Epithelial cell of esophagus (primary cell): ENCODE measurements around the gene MERTK.

Experiments used
- DNase-seq: peaks from one replicate; pipeline ENCODE4 v3.0.0; 2010; ENCODE audit warnings: low read depth
- H3K4me3 ChIP-seq: 2 replicates; pipeline ENCODE4 v1.5.1; 2011; ENCODE audit warnings: mild to moderate bottlenecking, low read length, control low read depth
- CTCF ChIP-seq: IDR thresholded peaks from 2 replicates; pipeline ENCODE4 v1.5.1; 2011; ENCODE audit warnings: low read depth, mild to moderate bottlenecking, low read length, control low read depth, inconsistent platforms; ENCODE audit not compliant: insufficient read depth; ENCODE audit errors: missing control alignments

Gene MERTK

GRCh38 chr2:112010751-112011150 lies 112.3 kb downstream of the MERTK start:
- peak; percentile 30 for DNase-seq
- no peak for TF ChIP-seq CTCF
- H3K4me3 ChIP-seq = no peak overlapping the region

GRCh38 chr2:112012556-112012955 lies 114.1 kb downstream of the MERTK start:
- no peak overlapping the region for H3K4me3 ChIP-seq
- DNase-seq = no peak
- no peak for TF ChIP-seq CTCF

GRCh38 chr2:112018846-112019245 lies 120.4 kb downstream of the MERTK start:
- TF ChIP-seq CTCF = no peak
- H3K4me3 ChIP-seq = no peak overlapping the region
- DNase-seq = no peak

DNA sequence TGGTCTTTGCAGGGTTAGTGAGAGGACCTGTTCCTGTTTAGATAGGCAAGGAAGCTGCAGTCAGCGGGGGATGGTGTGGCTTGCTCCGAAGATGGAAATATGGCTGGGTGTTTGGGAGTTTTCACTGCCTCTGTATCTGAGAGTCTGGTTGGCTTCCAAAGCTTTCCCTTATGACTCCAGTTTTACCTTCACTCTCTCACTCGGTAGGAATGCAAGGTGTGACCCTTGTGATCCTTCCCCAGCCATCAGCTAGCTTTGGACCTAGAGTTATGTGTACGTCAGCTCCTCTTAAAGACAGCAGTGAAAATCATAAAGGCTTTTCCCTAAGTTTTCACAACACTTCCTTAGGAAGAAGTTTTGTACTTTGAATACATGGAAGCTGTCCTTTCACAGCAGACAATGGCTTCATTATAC lies 121.2 kb downstream of the MERTK start:
- TF ChIP-seq CTCF = no peak
- peak; percentile 37 for DNase-seq

DNA sequence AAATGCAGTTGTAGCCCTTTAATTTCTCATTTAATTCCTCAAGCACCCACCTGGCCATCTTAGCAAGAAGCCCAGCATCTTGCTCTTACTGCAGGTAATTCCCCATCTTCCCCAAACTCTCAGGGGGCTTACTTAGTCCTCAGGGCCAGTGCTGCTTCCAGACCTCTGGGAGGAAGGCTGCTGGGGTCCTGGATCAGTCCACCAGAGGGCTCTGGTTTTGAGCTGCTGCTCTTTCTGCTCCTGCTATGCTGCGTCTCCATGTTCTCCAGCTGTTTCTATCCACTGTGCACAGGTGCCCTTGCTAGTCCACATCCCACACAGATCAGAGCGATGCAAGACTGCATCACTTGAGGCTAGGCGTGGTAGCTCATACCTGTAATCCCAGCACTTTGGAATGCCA lies 122.2 kb downstream of the MERTK start:
- no peak for TF ChIP-seq CTCF
- no peak for DNase-seq
- H3K4me3 ChIP-seq = no peak overlapping the region

More for the DNA sequence above, 121.2 kb downstream of the MERTK start:
- no peak overlapping the region for H3K4me3 ChIP-seq

- no peak for TF ChIP-seq CTCF
- H3K4me3 ChIP-seq = no peak overlapping the region
- no peak for DNase-seq
Observed at GRCh38 chr2:112021290-112021689, 122.9 kb downstream of the MERTK start.

DNA sequence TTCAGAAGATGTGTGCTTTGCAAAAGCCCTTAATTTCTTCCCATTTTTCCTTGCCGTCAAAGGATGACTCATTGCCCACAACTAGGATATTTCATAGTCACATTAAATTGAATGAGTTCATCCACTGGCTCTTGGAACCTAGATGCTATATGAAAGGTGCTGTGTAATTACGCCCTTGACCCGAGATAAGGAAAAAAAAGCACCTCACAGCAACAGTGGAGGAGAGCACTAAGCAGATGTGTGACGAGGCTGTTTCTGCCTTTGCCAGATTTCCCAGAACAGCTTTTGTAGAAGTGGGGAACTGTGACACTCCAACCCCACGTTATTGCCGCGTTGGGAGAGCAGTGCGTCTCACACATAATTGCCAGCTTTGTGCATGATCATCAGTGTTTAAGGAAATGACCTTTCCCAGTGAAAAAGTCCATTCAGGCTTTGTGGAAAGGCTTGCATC lies 123.4 kb downstream of the MERTK start:
- no peak for TF ChIP-seq CTCF
- DNase-seq = no peak
- no peak overlapping the region for H3K4me3 ChIP-seq
